ENCODE data around the gene AKAP8.

DNA sequence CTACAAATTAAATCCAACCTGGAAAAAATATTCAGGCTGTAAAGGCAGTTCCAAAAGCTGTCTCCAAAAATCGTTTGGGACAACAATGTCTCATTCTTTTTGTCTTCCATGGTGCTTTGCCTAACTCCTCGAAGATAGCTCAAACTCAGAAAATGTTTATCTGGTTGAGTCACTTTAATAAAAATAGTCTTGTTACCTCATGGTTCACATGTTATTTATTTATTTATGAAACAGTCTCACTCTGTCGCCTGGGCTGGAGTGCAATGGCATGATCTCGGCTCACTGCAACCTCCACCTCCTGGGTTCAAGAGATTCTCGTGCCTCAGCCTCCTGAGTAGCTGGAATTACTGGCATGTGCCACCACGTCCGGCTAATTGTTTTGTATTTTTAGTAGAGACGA lies 42.4 kb downstream of the AKAP8 start:
- TF ChIP-seq, protein P1, sequence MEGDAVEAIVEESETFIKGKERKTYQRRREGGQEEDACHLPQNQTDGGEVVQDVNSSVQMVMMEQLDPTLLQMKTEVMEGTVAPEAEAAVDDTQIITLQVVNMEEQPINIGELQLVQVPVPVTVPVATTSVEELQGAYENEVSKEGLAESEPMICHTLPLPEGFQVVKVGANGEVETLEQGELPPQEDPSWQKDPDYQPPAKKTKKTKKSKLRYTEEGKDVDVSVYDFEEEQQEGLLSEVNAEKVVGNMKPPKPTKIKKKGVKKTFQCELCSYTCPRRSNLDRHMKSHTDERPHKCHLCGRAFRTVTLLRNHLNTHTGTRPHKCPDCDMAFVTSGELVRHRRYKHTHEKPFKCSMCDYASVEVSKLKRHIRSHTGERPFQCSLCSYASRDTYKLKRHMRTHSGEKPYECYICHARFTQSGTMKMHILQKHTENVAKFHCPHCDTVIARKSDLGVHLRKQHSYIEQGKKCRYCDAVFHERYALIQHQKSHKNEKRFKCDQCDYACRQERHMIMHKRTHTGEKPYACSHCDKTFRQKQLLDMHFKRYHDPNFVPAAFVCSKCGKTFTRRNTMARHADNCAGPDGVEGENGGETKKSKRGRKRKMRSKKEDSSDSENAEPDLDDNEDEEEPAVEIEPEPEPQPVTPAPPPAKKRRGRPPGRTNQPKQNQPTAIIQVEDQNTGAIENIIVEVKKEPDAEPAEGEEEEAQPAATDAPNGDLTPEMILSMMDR (IDR thresholded peaks at IDR 0.05) = no peak
- no peak for TF ChIP-seq POLR2A (IDR thresholded peaks at IDR 0.05)
